LHCN-M2 (cell line): Measurements from ENCODE around the gene ITIH3. TPM values are rescaled to one million over a fixed set of nuclear protein-coding genes. Genes with fewer than 3 reads are reported as not detected.

Source experiments
- DNase-seq: peaks from one replicate; pipeline ENCODE4 v3.0.0-alpha.2; 2012; ENCODE audit warnings: low read depth
- total RNA-seq: library from RNA; depleted of rRNA; stranded (reverse); fragments of >200 nt; gene quantifications from 2 replicates; pipeline ENCODE4 v1.2.3, GENCODE V29; 2014

ITIH3 gene
- total RNA-seq, 1 experiment from 2014 or later = not detected

DNA sequence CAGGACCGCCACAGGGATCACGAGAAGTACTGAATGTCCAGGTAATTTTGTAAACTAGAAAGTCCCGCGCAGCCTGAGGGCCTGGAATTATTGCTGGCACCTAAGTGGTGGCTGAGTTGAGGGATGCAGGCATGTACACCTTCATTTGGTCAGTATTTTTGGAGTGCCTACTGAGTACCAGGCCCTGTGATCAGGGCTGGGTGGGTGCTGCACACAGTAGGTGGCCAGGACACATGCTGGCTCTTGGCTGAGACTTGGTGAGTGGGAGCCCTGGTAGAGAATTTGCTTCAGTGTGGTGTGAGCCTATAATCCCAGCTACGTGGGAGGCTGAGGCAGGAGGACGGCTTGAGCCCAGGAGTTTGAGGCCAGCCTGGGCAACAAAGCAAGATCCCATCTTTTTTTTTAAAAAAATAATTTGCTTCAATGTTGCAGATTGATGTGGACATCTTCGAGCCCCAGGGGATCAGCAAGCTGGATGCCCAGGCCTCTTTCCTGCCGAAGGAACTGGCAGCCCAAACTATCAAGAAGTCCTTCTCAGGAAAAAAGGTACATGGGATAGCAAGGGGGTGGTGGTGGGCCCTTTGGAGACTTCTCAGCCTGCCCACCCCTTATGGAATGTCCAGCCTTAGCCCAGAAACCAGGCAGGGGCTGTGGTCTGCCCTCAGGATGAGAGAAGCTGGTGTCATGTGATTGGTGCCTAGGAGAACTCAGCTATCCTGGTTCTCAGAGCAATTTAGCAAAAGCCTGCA is 14.6 kb upstream of the ITIH3 start:
- no peak for DNase-seq

DNA sequence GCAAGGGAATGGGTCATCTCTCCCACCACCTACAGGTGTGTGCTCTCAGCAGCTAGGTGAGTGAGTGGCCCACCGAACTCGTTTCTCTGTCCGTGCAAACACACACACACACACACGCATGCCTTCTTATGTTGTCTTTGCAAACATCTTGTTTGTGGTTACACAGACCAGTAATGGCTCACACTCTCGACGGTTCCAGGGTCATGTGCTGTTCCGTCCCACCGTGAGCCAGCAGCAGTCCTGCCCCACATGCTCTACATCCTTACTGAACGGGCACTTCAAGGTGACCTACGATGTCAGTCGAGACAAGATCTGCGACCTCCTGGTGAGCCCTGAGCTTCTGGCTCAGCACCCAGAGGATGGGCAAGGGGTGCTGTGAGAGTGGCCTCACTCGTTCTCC is 12.9 kb upstream of the ITIH3 start:
- DNase-seq = no peak

DNA sequence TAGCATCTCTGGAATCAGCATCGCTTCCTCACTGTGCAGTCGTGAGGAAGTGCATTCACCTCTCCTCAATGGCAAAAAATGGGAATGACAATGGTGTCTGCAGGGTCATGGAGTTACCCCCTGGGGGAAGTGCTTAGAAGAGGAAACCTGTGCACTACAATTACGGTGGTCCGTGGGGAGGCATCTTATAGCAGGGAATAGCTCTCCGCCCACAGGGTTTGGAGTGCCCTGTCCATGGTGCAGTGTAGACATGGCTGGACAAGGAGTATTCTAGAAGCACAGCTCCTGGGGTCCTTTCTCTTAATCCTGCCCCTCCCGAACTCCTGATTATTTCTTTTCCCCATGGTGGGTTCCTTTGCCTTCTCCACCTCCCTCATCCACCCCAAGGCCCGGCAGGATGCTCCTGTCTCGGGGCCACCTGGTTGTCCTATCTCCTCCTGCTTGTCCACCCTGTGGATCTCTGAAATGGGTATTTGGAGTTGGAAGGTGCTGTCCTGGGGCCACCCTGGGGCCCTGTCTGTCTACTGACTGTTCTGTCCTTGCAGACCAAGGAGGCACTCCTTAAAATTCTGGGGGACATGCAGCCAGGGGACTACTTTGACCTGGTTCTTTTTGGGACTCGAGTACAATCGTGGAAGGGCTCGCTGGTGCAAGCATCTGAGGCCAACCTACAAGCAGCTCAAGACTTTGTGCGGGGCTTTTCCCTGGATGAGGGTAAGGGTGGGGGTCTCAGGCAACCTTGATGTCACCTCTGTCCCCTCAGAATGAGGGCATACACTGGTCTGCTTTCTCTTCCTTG is 12.0 kb upstream of the ITIH3 start:
- no peak for DNase-seq

DNA sequence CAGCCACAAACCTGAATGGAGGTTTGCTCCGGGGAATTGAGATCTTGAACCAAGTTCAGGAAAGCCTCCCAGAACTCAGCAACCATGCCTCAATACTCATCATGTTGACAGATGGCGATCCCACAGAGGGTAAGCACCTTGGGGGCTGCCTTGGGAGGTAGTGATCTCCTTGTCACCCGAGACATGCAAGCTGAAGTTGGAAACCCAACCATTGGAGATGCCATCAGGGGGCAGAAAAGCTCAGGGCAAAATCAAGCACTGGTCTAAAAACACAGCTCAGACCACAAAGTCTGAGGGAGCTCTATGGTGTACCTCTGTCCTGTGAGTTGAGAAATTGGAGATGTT is 11.4 kb upstream of the ITIH3 start:
- DNase-seq = no peak

DNA sequence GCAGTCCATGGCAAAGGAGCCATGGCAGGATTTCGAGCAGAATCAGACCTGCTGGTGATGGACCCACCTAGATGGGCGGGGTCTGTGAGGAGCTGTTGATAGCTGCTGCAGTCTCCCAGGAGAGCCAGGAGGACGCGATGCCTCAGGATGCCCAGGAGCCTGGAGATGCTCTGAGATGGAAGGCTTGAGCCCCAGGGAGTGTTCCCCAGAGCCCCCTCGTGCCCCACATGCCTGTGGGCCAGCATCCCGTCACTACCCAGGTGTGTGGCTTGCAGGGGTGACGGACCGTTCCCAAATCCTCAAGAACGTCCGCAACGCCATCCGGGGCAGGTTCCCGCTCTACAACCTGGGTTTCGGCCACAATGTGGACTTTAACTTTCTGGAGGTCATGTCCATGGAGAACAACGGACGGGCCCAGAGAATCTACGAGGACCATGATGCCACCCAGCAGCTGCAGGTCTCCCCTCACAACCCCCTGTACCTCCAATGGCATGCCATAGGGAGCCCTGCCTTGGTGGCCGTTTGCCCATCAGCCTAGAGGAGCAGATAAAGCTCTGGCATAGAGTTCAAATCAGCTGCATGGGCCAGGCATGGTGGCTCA is 10.5 kb upstream of the ITIH3 start:
- DNase-seq = no peak

DNA sequence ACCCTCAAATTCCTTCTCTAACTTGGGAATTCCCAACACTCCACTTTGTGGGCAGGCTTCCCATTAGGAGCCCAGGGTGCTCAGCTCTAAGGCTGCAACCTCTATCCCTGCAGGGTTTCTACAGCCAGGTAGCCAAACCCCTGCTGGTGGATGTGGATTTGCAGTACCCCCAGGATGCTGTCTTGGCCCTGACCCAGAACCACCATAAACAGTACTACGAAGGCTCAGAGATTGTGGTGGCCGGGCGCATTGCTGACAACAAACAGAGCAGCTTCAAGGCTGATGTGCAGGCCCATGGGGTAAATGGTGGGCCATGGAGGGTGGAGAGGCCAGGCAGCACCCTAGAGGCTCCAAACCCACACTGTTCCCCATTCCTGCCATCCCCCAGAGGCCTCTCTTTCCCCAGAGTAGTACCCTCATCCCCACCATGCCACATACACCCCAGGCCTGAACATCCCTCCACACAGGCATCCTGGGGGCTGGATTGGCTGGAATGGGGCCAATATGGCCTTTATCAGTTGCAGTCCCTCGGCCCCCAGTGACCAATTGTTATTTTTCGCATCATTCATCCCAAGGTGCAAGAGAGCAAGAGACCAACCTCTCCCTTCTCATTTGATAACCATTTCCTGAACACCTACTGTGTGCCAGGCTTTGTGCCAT is 9.5 kb upstream of the ITIH3 start:
- no peak for DNase-seq

DNA sequence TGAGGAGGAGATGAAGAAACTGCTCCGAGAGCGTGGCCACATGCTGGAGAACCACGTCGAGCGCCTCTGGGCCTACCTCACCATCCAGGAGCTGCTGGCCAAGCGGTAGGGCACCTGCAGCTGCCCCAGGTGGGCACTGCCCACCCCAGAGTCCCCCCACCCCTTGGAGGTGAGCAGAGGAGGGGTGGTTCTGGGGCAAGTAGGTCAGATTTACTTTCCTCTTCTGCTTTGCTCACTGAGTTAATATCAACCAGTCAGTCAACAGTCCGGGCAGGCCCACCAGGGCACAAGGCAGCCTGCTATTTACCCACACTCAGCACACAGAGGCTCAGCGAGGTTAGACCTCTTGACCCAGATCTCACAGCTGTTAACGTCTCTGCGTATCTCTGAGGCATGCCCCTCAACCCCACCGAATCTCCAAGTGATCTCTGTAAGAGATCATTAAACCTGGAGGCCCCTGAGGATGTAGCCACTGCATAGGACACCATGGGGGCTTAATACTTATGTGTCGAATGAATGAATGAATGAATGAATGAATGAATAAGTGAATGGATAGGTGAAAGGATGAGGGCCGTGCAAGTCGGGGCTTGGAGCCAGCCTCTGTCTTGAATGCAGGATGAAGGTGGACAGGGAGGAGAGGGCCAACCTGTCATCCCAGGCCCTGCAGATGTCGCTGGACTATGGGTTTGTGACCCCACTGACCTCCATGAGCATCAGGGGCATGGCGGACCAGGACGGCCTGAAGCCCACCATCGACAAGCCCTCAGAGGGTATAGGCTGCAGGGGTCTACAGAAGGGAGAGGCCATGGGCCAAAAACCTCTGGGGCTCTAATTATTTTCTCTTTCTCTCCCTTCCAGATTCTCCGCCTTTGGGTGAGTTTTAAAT is 8.0 kb upstream of the ITIH3 start:
- no peak for DNase-seq

DNA sequence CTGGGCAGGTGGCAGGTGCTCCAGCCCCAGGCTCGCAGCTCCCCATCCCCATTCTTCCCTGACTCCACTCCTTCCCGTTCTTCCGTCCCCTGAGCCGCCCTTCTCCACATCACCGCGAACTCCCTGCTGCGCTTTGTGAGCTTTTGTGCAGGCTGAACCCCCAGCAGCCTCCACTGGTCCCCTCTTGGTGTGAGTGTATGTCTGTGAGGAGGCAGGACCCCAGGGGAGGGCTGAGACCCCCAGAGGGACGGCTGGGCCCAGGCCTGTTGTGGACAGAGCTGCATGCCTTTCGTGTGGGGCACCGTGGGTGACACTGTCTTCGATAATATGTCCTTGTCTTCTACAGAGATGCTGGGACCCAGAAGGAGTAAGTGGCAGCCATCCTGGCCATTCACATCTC is 7.3 kb upstream of the ITIH3 start:
- no peak for DNase-seq

DNA sequence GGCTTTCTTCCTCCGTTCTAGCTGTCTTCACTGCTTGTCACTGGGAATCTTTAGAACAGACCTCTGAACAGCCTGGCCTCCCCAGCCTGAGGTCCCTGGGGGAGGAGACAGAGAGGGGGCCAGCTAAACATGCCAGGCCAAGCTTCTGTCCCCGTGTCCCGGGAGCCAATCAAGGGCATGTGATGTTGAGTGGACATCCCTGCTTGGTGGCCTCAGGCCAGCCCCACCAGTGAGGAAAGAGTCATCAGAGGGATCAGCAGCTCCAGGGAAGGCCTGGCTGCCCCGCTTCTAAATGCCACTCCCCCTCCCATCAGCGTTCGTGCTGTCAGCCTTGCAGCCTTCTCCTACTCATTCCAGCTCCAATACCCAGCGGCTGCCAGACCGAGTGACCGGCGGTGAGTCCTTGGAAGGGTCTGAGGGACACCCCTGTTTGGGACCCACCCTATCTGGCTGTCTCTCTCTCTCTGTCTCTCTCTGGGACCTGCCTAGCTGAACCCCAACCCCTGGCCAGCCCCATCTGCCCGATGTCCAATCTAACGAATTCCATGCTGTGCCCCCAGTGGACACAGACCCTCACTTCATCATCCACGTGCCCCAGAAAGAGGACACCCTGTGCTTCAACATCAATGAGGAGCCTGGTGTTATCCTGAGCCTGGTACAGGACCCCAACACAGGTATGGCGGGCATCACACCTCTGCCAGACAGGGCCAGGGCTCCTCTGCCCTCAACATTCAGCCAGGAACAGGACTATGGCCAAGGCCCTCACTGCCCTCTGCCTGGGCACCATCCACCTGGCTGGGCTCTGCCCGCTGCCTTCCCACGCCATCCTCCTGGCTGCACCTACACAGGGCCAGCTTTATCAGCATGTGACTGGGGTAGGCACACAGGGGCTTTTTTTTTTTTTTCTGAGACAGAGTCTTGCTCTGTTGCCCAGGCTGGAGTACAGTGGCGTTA is 6.6 kb upstream of the ITIH3 start:
- DNase-seq = peak; percentile 2

DNA sequence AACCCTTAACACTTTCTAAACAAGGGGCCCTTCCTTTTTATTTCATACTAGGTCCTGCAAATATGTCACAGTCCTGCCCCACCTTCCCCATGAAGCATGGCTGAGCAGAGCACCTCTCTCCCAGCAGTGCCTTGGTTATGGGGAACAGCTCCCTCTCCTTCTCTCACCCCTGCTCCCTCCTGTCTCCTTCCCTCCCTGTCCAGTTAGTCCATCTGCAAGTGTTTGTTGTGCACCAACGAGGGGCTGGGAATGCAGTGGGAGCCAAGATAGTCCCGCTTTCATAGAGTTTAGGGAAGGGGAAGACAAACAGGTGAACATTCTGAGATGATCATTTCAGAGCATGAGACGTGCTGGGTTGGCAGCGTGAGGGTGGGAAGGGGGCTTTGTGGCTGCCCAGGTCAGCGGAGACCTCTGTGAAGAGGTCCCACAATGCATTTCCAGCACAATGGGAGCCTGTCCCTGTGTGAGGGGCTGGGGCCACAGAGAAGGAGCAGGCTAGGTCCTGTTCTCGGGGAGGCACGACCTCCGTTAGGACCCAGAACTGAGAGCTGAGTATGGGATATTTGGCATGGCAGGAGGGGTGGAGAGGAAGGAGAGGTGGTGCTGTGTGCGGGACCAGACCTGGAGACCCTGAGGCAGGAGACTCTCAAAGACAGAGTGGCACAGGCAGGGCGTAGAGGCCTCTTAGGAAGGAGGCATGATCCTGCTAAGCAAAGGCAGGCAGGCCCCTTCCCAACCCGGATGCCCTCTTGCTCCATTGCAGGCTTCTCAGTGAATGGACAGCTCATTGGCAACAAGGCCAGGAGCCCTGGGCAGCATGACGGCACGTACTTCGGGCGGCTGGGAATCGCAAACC is 5.5 kb upstream of the ITIH3 start:
- no peak for DNase-seq

DNA sequence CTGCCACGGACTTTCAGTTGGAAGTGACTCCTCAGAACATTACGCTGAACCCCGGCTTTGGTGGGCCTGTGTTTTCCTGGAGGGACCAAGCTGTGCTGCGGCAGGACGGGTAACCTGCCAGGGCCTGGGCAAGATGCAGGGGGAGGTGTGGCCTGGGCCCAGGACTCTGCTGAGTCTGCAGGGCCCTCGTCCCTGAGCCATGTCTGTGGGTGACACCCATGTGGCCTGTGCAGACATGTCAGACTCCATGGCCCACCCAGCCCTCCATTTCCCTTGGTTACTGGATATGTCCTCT is 4.9 kb upstream of the ITIH3 start:
- DNase-seq = no peak

DNA sequence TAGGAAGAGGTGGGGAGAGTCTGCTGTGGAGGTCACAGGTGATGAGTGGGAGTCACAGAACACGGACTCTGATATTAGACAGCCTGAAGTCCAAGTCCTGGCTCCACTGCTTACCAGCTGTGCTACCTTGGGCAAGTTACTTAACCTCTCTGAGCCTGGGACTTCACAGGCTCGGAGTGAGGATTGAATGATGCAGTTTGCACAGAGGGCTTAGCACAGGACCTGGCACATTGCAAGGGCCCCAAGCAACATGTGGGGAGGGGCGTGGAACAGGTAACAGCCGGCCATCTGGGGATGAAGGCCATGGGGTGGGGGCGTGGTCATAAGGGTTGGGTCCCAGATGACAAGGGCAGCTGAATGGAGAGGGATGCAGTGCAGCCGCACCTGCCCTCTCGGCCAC is 4.3 kb upstream of the ITIH3 start:
- no peak for DNase-seq

DNA sequence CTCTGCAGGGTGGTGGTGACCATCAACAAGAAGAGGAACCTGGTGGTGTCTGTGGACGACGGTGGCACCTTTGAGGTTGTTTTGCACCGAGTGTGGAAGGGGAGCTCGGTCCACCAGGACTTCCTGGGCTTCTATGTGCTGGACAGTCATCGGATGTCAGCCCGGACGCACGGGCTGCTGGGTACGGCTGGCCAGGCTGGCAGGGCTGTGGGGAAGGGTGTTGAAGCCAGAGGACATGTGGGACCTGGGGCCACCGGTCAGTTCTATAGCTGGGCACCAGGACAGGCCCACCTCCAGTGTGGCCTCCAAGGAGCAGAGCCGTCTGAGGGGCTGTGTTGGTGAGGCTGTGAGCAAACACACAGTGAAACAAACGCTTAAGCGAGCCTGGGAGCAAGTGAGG is 3.9 kb upstream of the ITIH3 start:
- DNase-seq = no peak

DNA sequence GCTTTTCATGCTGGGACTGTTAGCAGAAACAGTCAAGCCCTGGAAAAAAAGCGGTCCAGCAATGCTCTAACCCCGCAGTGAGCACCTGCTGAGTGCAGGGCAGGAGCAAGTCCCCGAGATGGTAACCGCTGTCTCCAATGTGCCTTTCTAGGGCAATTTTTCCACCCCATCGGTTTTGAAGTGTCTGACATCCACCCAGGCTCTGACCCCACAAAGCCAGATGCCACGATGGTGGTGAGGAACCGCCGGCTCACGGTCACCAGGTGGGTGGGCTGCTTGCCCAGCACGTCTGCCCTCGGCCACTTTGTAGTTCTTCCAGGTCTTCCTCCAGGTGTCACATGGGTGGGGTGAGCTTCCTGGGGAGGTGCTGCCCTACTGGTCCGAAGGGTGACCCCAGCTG is 3.2 kb upstream of the ITIH3 start:
- DNase-seq = no peak

DNA sequence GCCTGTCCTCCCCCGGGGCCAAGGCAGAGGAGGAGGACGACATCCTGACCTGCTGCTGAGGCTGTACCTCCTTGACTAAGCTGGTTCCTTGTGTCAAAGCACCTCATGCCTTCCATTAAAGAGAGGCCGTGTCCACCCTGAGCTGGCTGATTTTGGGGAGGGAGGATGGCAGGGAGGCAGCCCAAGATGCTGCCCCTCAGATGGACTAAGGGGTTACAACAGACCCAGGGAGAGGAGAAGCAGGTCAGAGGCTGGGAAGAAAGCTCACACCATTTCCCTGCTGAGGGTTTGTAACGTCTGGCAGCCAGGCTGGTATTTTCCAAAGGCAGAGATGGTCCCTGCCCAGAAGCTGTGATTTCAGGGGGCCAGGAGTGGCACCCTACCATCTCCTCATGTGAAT is 2.7 kb upstream of the ITIH3 start:
- DNase-seq = no peak

DNA sequence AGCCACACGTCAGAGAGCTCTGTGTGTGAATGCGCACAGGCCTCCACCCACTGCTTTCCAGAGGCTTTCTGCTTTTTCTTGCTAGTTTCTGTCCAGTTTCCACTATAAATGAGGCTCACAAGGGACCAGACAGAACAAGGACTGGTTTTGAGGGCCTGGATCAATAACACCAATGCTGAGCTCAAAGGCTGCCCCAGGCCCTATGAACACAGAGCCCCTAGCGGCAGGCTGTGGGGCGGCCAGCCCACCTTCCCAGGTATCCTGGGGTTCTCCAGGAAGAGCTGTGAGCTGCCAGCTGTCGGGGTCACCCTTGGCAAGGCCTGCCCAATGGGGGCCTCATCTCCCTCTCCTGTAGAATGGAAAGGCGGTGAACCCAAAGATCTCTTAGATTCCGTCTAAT is 2.2 kb upstream of the ITIH3 start:
- DNase-seq = no peak

DNA sequence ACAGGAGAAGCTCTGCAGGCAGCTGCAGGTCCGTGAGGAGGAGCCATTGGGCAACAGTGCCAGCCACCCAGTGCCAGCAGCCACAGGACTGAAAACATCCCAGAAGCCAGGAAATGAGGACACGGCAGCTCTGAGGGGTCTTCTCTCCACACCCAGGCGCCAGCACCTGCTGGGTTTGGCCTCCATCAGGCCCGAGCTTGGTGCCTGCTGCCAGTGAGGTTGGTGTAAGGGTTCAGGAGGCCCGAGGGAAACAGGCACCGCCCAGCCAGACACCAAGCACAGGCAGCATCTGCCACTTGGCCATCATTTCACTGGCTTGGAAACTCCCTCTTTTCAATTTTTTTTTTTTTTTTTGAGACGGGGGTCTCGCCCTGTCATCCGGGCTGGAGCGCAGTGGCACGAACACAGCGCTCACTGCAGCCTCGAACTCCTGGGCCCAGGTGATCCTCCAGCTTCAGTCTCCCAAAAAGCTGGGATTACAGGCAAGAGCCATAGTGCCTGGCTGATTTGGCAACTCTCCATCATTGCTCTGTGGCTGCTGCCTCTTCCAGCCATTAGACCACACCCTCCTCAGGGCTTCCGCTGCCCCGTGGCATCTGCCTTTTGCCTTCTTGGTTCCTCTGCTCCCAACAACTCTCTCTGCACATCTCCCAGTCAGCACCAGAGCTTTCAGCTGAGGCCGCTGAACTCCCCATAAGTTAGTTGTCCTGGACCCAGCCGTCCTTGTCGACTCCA is 1.5 kb upstream of the ITIH3 start:
- DNase-seq = no peak

DNA sequence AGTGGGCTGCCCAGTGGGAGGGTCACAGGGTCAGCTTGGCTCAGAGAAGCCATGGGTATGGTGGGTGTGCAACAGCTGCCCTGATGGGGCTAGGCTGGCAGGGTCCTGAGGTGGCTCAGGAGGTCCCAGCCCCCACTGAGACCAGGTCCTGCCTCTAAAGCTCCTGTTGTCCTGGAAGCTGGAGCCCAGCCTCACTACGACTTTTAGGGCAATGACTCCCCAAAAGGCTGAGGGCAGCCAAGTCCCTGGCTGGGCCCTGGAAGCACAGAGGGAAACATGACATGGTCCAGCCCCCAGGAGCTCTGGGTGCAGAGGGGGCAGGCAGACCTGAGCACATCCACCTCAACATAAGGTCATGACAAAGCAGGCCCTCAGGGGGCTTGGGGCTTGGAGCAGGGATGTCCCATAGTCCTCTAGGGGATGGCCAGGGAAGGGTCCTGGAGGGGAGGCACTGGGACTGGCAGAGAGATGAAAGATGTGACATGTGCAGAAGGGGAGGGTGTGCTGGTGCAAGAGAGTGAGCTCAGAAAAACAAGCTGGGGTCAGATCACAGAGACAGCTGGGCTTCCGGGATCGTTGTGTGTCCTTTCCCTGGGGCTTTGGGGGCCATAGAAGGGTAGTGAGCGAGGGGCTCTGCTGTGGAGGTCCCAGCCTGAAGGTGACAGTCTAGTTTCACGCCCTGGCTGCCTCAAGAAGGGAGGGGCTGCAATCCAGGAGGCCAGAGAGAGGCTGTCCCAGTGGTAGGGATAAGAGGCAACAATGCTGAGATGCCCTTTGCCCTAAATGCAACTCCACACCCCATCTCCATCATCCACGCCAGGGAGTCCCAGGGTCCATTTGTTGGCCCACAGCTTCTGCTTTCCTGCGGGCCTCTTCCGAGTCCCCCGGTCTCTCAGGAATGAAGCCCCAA is 639 bp upstream of the ITIH3 start:
- no peak for DNase-seq
